ENCODE results near the gene SNAP91.
A peak's percentile ranks its signal among the peaks of the same experiment; 100 is the strongest.
"Not testable (repeated sequence)": the region's sequence is repeated elsewhere in the genome, so short reads cannot be mapped to it uniquely, and the experiment has no call there.

SNAP91 gene

DNA sequence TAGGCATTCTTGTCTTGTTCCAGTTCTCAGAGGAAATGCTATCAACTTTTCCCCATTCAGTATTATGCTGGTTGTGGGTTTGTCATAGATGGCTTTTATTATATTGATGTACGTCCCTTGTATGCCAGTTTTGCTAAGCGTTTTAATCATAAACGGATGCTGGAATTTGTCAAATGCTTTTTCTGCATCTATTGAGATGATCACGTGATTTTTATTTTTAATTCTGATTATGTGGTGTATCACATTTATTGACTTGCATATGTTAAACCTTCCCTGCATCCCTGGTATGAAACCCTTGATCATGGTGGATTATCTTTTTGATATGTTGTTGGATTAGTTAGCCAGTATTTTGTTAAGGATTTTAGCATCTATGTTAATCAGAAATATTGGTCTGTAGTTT, 79.0 kb downstream of the SNAP91 start:
- not testable (repeated sequence) for H3K4ac ChIP-seq (ENCODE audit: low read length); H2BK5ac ChIP-seq (ENCODE audit: low read length); H3K27me3 ChIP-seq (ENCODE audit: control insufficient read depth in 3 of 3, insufficient read depth in 3 of 3, low read depth in 1 of 3, low read length in 3 of 3); H4K8ac ChIP-seq (ENCODE audit: low read depth, low read length); H3K27ac ChIP-seq (replicated peaks; ENCODE audit: low read length); DNase-seq (ENCODE audit: low spot score); H3K79me1 ChIP-seq (ENCODE audit: low read depth, low read length); H2BK15ac ChIP-seq (ENCODE audit: low read length); H3K9me3 ChIP-seq (replicated peaks in 1 of 2; ENCODE audit: control insufficient read depth in 2 of 2, insufficient read depth in 1 of 2, low read depth in 1 of 2, low read length in 2 of 2); H3K9ac ChIP-seq (ENCODE audit: low read depth, low read length, poor library complexity); H4K91ac ChIP-seq (ENCODE audit: low read depth, low read length, poor library complexity); H2BK120ac ChIP-seq (ENCODE audit: low read depth, low read length); H3K36me3 ChIP-seq (replicated peaks in 1 of 2; ENCODE audit: control insufficient read depth in 2 of 2, insufficient read depth in 2 of 2, low read length in 2 of 2); H3K18ac ChIP-seq (ENCODE audit: low read length); H3K23ac ChIP-seq (ENCODE audit: low read depth, low read length, poor library complexity); H2AK5ac ChIP-seq (ENCODE audit: low read depth, low read length); H3K4me2 ChIP-seq (ENCODE audit: insufficient read depth, low read length, poor library complexity, severe bottlenecking); H3K4me1 ChIP-seq (ENCODE audit: control insufficient read depth in 2 of 2, insufficient read depth in 1 of 2, low read depth in 1 of 2, low read length in 2 of 2); H3K14ac ChIP-seq (ENCODE audit: low read length); H2AFZ ChIP-seq (ENCODE audit: low read length); H2BK12ac ChIP-seq (ENCODE audit: low read length); H3K4me3 ChIP-seq (ENCODE audit: low read length in 2 of 2)
- WGBS, 2 donors (ENCODE audit: extremely low coverage in 2 of 2, insufficient read length in 2 of 2, insufficient replicate concordance in 1 of 2), result no CpG with 5 or more reads among the region's 4 CpGs

DNA sequence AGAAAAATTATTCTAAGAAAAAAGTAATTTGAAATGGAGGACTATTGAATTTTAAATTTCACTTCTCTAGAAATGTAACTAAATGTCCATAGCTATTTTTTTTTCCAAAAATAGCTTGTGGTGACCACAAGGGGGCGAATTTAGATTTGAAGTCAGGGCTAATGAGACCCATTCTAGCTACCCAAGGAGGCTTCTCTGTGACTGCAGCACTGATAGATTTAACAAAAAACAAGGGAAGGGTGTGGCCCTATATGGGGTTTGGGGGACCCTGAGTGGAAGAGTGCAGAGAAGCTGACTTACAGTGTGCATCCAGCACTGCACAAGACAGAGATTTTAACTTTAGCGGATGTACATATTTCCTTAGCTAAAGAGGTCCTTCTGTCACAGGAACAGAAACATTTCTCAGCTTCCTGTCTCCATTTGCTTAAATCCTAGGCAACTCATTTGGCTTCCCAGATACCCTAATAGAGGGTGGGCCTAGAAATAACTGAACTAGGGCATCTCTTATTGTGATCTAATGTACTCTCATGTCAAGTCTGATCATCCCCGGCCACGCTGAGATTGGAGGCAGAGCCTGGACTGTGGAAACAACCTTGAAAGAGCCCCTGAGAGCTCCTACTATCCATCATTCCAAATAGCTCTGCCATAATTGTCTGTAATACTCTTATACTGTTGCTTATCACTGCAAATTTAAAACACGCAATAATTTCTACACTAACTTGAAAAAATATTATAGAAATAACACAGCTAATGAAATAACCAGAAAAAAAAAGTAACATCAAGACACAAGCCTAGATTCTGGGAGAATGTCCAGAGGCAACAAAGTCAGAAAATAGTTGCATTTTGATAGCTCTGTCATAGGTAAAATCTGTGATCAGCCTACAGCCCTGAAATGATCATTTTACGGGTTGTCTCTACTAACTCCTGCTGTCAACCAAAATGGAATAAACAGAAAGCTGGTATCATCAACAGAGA, 93.6 kb downstream of the SNAP91 start:
- peak overlapping the region; percentile 38 for H2AFZ ChIP-seq (ENCODE audit: low read length)
- no CpG with 5 or more reads among the region's 6 CpGs for WGBS, 2 donors (ENCODE audit: extremely low coverage in 2 of 2, insufficient read length in 2 of 2, insufficient replicate concordance in 1 of 2)
- no peak overlapping the region for H3K23ac ChIP-seq (ENCODE audit: low read depth, low read length, poor library complexity)
- H3K4me2 ChIP-seq (ENCODE audit: insufficient read depth, low read length, poor library complexity, severe bottlenecking), result no peak overlapping the region
- H3K27ac ChIP-seq (replicated peaks; ENCODE audit: low read length), result no peak overlapping the region
- no peak overlapping the region for H2BK15ac ChIP-seq (ENCODE audit: low read length)
- H3K36me3 ChIP-seq (replicated peaks in 1 of 2; ENCODE audit: control insufficient read depth in 2 of 2, insufficient read depth in 2 of 2, low read length in 2 of 2), result no peaks in the 10 kb centered on the region
- no peaks in the 10 kb centered on the region for H3K79me1 ChIP-seq (ENCODE audit: low read depth, low read length)
- H3K27me3 ChIP-seq (ENCODE audit: control insufficient read depth in 3 of 3, insufficient read depth in 3 of 3, low read depth in 1 of 3, low read length in 3 of 3), result no peaks in the 10 kb centered on the region
- peak; percentile 35 for DNase-seq (ENCODE audit: low spot score)
- H2AK5ac ChIP-seq (ENCODE audit: low read depth, low read length), result no peak overlapping the region
- no peak overlapping the region for H2BK12ac ChIP-seq (ENCODE audit: low read length)
- H2BK5ac ChIP-seq (ENCODE audit: low read length), result no peak overlapping the region
- H3K14ac ChIP-seq (ENCODE audit: low read length), result no peak overlapping the region
- no peaks in the 10 kb centered on the region for H3K4me1 ChIP-seq (ENCODE audit: control insufficient read depth in 2 of 2, insufficient read depth in 1 of 2, low read depth in 1 of 2, low read length in 2 of 2)
- H3K9ac ChIP-seq (ENCODE audit: low read depth, low read length, poor library complexity), result no peak overlapping the region
- H4K91ac ChIP-seq (ENCODE audit: low read depth, low read length, poor library complexity), result no peak overlapping the region
- no peak overlapping the region for H4K8ac ChIP-seq (ENCODE audit: low read depth, low read length)
- no peak overlapping the region for H3K4ac ChIP-seq (ENCODE audit: low read length)
- no peak overlapping the region for H3K4me3 ChIP-seq (ENCODE audit: low read length in 2 of 2)
- no peaks in the 10 kb centered on the region for H3K9me3 ChIP-seq (replicated peaks in 1 of 2; ENCODE audit: control insufficient read depth in 2 of 2, insufficient read depth in 1 of 2, low read depth in 1 of 2, low read length in 2 of 2)
- H2BK120ac ChIP-seq (ENCODE audit: low read depth, low read length), result no peak overlapping the region
- no peak overlapping the region for H3K18ac ChIP-seq (ENCODE audit: low read length)

- Histone ChIP-seq H2AK5ac (ENCODE audit: low read depth, low read length) (no peak overlapping the region), H3K23ac (ENCODE audit: low read depth, low read length, poor library complexity) (no peak overlapping the region), H3K4ac (ENCODE audit: low read length) (no peak overlapping the region), H3K27ac (replicated peaks; ENCODE audit: low read length) (no peak overlapping the region), H2BK15ac (ENCODE audit: low read length) (no peak overlapping the region), H2BK12ac (ENCODE audit: low read length) (no peak overlapping the region), H3K18ac (ENCODE audit: low read length) (no peak overlapping the region), H3K4me3 (ENCODE audit: low read length in 2 of 2) (no peak overlapping the region), H2AFZ (ENCODE audit: low read length) (no peak overlapping the region), H3K27me3 (ENCODE audit: control insufficient read depth in 3 of 3, insufficient read depth in 3 of 3, low read depth in 1 of 3, low read length in 3 of 3) (no peaks in the 10 kb centered on the region), H2BK5ac (ENCODE audit: low read length) (no peak overlapping the region), H3K9ac (ENCODE audit: low read depth, low read length, poor library complexity) (no peak overlapping the region), H3K79me1 (ENCODE audit: low read depth, low read length) (no peaks in the 10 kb centered on the region), H4K8ac (ENCODE audit: low read depth, low read length) (no peak overlapping the region), H3K36me3 (replicated peaks in 1 of 2; ENCODE audit: control insufficient read depth in 2 of 2, insufficient read depth in 2 of 2, low read length in 2 of 2) (no peaks in the 10 kb centered on the region), H4K91ac (ENCODE audit: low read depth, low read length, poor library complexity) (no peak overlapping the region), H3K4me1 (ENCODE audit: control insufficient read depth in 2 of 2, insufficient read depth in 1 of 2, low read depth in 1 of 2, low read length in 2 of 2) (no peaks in the 10 kb centered on the region), H3K14ac (ENCODE audit: low read length) (no peak overlapping the region), H3K9me3 (replicated peaks in 1 of 2; ENCODE audit: control insufficient read depth in 2 of 2, insufficient read depth in 1 of 2, low read depth in 1 of 2, low read length in 2 of 2) (no peaks in the 10 kb centered on the region), H3K4me2 (ENCODE audit: insufficient read depth, low read length, poor library complexity, severe bottlenecking) (no peak overlapping the region), H2BK120ac (ENCODE audit: low read depth, low read length) (no peak overlapping the region)
- WGBS, 2 donors (ENCODE audit: extremely low coverage in 2 of 2, insufficient read length in 2 of 2, insufficient replicate concordance in 1 of 2), result no CpG with 5 or more reads among the region's 4 CpGs
- no peak for DNase-seq (ENCODE audit: low spot score)
Observed at GRCh38 chr6:83613378-83613777, 95.5 kb downstream of the SNAP91 start.

DNA sequence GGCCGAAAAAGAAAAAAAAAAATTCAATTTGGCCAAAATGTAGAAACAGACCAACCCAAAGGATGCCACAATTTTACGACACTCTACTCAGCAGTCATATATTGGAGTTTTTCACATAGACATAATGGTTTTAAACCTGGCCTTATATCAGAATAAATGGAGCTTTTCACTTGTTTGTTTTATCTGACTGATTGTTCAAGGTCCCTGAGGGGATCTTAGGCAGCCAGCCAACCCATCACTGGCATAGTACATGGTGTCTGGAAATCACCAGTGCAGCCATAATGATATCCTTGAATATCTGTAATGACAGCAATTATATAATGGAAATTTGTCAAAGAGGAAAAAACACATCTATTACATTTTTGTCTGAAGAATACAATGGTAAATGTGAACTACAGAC, 99.7 kb downstream of the SNAP91 start:
- no peak overlapping the region for H2BK15ac ChIP-seq (ENCODE audit: low read length)
- WGBS, 2 donors (ENCODE audit: extremely low coverage in 2 of 2, insufficient read length in 2 of 2, insufficient replicate concordance in 1 of 2), result no CpG with 5 or more reads among the region's 2 CpGs
- no peak for DNase-seq (ENCODE audit: low spot score)
- no peak overlapping the region for H2AK5ac ChIP-seq (ENCODE audit: low read depth, low read length)
- no peak overlapping the region for H3K4me3 ChIP-seq (ENCODE audit: low read length in 2 of 2)
- no peaks in the 10 kb centered on the region for H3K79me1 ChIP-seq (ENCODE audit: low read depth, low read length)
- no peak overlapping the region for H3K27ac ChIP-seq (replicated peaks; ENCODE audit: low read length)
- H3K9me3 ChIP-seq (replicated peaks in 1 of 2; ENCODE audit: control insufficient read depth in 2 of 2, insufficient read depth in 1 of 2, low read depth in 1 of 2, low read length in 2 of 2), result no peaks in the 10 kb centered on the region
- no peak overlapping the region for H3K4me2 ChIP-seq (ENCODE audit: insufficient read depth, low read length, poor library complexity, severe bottlenecking)
- no peak overlapping the region for H2BK12ac ChIP-seq (ENCODE audit: low read length)
- no peak overlapping the region for H3K4ac ChIP-seq (ENCODE audit: low read length)
- H4K8ac ChIP-seq (ENCODE audit: low read depth, low read length), result no peak overlapping the region
- no peak overlapping the region for H2AFZ ChIP-seq (ENCODE audit: low read length)
- H3K18ac ChIP-seq (ENCODE audit: low read length), result no peak overlapping the region
- no peaks in the 10 kb centered on the region for H3K36me3 ChIP-seq (replicated peaks in 1 of 2; ENCODE audit: control insufficient read depth in 2 of 2, insufficient read depth in 2 of 2, low read length in 2 of 2)
- no peak overlapping the region for H2BK5ac ChIP-seq (ENCODE audit: low read length)
- no peak overlapping the region for H4K91ac ChIP-seq (ENCODE audit: low read depth, low read length, poor library complexity)
- no peak overlapping the region for H3K9ac ChIP-seq (ENCODE audit: low read depth, low read length, poor library complexity)
- H3K27me3 ChIP-seq (ENCODE audit: control insufficient read depth in 3 of 3, insufficient read depth in 3 of 3, low read depth in 1 of 3, low read length in 3 of 3), result no peaks in the 10 kb centered on the region
- no peak overlapping the region for H2BK120ac ChIP-seq (ENCODE audit: low read depth, low read length)
- H3K4me1 ChIP-seq (ENCODE audit: control insufficient read depth in 2 of 2, insufficient read depth in 1 of 2, low read depth in 1 of 2, low read length in 2 of 2), result no peaks in the 10 kb centered on the region
- no peak overlapping the region for H3K23ac ChIP-seq (ENCODE audit: low read depth, low read length, poor library complexity)
- no peak overlapping the region for H3K14ac ChIP-seq (ENCODE audit: low read length)

All from neuronal stem cell (in vitro differentiated cells).